ENCODE measurements around the gene GPRIN2.

DNA sequence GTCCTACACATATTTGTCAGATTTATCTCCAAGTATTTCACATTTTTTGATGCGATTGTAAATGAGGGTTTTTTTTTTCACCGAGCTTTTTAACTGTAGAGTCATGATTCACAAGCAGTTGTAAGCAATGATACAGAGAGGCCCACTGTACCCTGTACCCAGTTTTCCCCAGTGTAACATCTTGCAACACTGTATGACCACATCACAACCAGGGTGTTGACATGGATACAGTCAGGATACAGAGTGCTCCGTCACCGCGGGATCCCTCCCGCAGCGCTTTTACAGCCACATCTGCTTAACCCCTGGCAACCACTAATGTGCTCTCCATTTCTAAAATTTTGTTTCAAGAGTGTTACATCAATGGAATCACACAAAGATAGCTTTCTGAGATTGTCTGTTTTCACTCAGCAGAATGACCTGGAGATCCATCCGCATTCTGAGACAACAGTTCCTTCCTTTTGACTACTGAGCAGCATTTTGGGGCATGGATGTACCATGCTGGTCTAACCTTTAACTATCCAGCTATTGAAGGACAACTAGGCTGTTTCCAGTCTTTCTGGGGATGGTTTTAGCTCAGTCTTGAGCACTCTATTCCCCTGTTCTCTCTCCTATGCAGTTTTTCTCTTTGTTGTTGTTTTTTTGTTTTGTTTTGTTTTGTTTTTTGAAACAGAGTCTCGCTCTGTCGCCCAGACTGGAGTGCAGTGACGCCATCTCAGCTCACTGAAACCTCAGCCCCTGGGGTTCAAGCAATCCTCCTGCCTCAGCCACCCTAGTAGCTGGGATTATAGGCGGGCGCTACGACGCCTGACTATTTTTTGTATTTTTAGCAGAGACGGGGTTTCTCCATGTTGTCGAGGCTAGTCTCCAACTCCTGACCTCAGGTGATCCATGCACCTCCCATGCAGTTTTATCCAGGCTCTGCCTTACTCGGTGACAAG, 25.9 kb downstream of the GPRIN2 start:
- no peak for TF ChIP-seq CTCF (conservative IDR thresholded peaks at IDR 0.05)
- no peak for TF ChIP-seq ZFX (IDR thresholded peaks at IDR 0.05)

Data from C4-2B (cell line).